Activated CD4-positive, alpha-beta T cell treated with anti-CD3 and anti-CD28 coated beads, Interleukin-10, Interleukin-2, amounts not matched to agents 100 ng/mL and 50 ng/mL, durations not matched to agents 16 hours and 8 hours (primary cell): ENCODE data around the gene RSU1.
"Not testable (repeated sequence)": the region's sequence is repeated elsewhere in the genome, so short reads cannot be mapped to it uniquely, and the experiment has no call there.

Source experiments
- DNase-seq: peaks from one replicate; pipeline ENCODE4 v3.0.0-alpha.2; 2020

Gene RSU1

DNA sequence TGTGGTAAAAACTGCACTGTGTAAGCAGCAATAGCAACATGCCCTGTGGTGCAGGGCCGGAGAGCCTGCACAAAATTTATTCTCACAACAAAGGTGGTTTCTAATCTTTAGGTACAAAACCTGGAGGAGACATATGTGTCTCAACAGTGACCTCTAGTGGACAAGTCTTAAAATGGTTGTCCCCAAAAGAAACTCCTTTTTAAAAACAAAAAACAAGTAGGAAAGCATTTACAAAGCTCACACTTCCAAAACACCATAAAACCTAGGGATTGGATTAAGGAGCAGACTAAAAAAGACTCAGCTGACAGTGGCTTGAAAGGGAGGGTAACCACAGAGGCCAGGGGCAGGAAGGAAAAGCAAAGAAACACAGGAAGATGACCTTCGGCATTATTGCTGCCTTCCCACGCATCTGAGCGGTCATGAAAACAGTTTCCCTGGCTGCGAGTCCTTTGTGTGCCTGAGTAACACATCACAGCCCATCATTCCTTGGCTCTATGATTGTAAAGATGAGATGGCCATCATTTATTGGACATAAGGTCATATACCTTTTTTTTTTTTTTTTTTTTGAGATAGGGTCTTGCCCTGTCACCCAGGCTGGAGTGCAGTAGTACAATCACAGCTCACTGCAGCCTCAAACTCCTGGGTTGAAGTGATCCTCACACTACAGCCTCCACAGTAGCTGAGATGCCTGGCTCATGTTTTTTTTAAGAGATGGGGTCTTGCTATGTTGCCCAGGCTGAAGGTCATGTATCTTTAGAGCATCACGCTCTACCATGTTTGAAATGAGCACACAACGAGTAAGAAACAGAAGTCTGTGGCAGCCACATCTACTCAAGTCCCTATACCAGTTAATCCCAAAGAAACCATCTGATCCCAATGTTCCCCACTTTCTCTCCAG, 39.5 kb downstream of the RSU1 start:
- DNase-seq = peak; percentile 60

DNA sequence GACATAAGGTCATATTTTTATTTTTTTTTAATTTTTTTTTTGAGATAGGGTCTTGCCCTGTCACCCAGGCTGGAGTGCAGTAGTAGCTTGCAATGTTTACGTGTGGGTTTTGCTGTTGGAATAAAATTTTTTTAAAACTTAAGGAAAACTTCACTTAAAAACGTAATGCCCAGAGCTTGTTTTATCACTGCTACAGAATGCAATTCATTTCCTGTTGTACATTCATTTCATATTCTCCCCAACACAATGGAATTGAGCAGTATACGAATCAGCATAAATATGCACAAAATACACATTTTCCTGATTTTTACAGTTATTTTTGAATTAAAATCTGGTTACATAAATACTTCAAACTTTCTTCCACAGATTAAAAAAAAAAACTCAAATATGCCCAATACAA, 40.3 kb downstream of the RSU1 start:
- DNase-seq = no peak

DNA sequence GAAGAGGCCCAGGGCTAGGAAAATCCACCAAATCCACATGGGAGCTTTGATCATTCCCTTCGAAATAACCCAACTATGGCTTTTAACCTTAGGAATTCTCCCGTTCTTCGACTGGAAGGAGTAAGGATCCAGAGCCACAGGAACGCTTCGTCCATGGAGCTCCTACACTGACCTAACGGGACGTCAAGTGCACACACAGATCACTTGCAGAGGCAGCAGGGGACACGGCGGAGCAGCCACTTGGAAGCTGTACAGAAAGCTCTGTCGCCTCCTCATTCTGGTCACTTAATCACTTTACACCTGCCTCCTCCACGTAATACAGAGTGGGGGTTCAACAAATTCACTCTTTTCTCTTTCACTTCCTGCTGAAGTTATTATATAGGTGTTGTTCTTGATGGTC, 43.9 kb downstream of the RSU1 start:
- no peak for DNase-seq

DNA sequence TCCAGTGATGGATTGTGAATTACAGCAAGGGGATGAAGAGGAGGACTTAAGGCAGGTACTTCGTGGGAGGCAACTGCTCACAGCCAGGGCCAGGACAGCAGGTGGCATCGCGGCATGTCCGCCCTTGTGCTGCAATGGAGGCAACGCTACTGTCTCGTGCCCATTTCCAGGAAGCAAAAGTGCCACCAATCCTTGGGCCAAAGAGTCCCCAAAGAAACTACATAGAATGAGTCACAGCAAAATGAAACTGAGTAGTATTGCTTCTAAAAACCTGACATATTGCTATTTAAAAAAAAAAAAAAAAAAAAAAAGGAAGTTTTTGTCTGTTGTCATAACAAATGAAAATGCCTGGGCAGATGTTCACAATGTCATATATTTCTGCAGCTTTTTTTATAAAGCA, 46.6 kb downstream of the RSU1 start:
- DNase-seq = peak; percentile 51

DNA sequence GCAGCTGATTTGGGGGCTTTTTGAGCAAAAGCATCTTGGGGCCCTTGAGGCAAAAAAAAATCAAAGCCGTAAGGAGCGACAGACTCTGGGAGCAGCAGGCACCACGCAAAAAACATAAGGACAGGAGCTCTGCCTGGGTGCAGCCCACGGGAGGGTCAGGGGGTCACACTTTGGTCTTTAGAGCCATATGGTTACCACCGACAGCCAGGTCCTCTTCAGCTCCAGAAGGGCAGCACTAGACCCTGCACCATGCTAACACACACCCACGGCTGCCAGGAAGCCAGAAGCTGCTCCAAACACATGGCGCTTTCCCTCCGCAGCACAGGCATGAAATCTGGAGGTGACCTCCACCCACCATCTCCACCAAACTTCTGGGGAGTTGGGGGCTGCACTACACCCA, 47.1 kb downstream of the RSU1 start:
- DNase-seq = no peak

DNA sequence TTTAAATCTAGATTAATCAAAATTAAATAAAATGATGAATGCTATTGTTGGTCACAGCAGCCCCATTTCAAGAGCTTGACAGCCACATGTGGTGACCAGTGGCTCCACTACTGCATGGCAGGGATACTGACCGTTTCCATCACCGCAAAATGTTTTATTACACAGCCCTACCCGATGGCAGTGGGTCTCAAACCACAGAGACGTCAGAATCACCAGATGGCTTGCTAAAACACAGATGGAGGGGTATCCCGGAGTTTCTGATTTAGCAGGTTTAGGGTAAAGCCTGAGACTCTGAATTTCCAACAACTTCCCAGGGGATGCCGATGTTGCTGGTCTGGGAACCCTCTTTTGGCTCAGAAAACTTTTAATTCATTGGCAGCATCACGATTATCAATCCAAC, 47.9 kb downstream of the RSU1 start:
- no peak for DNase-seq

DNA sequence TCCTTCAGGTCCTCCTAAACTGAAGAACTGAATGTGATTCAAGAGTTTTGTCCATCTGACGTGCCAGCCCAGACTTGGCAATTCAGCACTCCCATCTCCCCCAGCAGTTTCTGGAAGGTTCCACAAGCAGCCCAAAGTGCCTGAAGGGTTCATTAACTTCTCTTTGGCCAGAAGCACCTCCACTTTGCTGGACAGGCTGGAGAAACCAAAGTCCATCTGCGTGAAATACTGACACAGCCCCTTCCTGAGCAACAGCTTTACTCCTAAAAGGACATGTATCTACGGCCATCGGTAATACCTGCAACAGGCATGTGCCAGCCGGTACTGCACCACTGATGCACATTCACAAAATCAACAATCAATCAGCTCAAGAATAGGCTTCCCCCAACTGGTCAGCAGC, 48.5 kb downstream of the RSU1 start:
- no peak for DNase-seq

DNA sequence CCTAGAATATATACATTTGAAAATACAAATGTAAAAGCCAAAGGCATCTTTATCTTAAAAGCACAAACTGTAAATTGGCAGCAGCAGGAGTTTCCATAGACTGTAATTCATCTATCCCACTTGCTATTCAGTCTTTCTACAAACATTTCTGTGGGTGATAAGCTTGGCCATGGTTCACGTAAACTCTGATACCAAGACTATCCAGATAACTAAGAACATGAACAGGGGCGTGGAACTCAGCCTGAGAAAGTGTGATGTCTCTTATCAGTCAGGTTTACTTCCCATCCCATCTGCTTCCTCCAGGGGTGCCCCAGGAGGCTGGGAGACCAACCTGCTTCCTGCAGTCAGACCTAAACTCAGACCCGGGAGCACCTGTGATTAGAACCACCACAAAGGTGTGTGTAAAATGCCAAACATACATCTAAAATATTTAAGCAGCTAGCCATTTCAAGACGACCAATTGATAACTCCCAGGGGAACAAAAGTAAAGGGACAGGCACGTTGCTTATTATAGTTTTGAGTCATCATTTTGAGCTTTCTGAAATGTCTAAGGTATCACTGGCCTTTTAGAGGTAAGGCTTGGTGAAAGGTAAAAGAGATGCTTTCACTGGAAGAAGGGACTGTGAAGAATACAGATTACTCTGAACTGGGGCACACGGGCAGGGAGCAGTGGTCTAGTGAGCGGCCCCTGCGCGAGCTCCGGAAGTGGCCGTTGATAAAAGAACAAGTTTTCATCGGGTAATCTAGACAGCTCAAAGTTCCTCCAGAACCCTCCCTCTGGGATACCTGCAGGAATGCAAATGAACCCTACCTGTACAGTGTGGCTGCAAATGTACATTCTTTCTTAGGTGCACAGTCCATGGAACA, 51.5 kb downstream of the RSU1 start:
- peak; percentile 12 for DNase-seq

DNA sequence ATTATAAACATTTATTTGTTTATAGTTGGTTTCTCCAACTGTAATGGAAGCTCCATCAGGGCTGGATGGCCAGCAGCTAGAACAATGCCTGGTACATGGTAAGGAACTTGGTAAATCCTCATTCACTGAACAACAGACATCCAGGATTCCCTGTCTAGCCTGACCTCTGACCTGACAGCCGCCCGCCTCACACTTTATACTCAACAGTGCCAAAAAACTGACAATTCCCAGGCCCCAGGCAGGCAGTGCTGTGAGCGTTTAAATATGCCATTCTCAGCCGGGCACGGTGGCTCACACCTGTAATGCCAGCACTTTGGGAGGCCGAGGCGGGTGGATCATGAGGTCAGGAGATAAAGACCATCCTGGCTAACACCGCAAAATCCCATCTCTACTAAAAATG, 55.9 kb downstream of the RSU1 start:
- DNase-seq = no peak

DNA sequence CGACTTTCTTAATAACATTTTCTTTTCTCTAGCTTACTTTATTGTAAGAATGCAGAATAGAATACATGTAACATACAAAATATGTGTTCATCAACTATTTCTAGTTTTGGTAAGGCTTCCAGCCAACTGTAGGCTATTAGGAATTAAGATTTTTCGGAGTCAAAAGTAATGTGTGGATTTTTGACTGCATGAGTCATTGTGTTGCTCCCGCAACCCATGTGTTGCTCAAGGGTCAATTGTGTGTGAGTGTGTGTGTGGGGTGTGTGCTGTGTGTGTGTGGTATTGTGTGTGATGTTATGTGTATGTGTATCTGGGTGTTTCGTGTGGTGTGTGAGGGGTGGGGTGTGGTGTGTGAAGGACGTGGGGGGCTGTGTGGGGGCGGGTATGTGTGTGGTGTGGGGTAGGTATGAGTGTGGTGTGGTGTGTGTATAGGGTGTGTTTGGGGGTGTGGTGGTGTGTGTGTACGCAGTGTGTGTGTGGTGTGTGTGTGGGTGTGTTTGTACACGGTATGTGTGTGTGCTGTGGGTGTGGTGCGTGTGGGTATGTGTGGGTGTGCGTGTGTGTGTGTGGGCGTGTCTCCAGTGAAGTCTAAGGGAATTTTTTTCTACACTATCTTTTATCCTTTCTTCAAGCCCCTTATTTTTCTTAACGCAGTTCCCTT, 60.5 kb downstream of the RSU1 start:
- no peak for DNase-seq

DNA sequence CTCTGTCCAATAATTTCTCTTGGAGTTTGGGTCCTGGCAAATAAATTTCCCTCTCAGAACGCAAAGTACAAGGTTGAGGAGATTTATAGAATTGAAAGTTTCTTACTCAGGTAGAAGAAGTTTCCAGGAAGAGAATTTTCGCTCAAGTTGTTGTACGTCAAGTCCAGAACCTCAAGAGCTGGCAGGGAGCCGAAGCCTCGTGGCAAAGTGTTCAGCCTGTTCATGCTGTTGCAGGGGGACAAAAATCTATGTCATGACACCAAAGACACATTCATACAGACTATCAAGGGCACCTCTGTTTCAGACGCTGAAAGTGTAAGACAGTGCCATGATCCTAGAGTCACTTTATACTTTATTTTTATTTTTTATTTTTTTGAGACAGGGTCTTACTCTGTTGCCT, 62.5 kb downstream of the RSU1 start:
- DNase-seq = no peak

DNA sequence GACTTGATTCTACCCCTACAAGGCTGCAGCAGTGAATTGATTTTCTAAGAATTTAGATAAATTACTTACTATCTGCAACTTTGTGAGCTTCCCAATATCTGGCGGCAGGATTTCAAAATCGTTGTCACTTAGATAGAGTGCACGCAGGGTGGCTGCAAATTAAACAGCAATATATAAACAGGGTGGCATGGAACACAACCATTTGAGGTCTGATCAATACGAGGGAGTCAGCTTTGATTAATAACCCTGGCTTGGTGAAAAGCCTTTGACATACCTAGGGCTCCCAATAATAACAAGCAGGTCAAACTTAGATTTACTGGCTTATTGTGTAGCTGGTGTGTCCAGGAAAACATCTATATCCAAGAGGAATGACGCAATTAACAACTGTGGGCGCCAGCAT, 64.4 kb downstream of the RSU1 start:
- not testable (repeated sequence) for DNase-seq

DNA sequence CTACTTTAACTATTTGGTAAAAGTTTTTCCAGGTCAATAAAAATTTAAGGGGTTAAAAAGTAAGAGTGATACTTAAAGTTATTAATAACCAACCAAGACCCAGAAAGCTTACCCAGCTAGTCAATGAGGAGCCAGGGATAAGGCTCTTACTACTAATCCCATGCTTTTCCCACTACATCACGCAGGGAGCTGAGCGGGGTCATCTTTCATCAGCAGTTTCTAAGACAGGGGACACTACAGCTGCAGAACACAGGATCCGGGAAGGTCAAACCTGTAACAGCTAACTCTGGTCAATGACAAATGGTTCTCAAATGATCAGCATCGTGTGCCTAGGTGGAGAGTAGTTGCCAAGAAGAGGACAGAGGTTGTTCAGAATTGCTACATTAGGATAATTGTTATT, 65.1 kb downstream of the RSU1 start:
- DNase-seq = no peak

DNA sequence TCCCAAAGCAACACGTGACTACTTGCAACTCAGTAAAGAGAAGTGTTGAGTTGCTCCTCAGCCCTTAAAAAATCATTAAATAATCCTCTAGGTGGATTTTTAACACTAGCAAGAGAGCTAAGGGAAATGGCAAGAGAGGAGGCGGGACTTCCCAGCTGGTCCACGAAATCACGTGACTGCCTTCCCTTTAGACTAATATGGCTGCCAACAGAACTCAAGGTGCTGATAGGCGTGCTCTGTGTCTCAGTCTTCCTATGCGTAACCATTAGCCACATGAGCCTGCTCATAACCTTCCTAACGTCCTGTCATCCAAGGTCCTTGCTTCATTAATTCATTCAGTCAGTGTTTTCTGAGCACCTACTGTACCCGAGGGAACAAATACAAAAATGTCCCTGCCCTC, 66.0 kb downstream of the RSU1 start:
- no peak for DNase-seq

DNA sequence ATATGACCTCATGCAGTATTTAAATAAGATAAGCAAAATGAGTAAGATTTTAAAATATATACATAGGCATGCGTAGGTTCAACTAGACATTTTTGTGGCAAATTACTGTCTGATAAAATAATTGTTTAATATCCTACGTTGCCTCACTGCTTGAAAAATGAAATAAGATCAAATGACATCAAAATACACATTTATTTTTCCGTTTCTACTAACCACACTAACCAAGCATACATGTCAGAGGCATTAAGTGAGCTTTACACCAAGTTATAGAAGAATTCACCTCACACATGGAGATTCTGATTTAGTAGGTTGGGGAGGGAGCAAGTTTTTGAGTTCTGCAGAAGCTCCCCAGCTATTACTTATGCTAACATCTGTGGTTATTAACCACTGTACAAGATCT, 66.8 kb downstream of the RSU1 start:
- DNase-seq = no peak

DNA sequence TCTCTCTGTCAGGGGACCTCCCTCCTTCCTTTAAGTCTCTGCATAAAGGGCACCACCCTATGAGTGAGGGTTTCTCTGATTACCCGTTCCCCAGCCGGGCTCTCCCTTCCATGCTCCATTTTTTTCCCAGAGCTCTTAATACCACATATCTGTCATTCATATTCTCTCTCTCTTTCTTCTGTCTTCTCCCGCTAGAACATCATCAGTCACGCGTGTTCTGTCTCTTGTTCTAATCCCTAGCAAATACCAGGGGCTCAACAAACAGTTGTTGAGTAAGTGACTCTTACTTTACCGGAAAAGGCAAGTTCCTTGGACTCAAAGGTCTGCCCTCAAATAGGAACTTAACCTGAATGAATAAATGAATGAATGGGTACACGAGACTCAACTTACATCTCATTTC, 68.5 kb downstream of the RSU1 start:
- no peak for DNase-seq

DNA sequence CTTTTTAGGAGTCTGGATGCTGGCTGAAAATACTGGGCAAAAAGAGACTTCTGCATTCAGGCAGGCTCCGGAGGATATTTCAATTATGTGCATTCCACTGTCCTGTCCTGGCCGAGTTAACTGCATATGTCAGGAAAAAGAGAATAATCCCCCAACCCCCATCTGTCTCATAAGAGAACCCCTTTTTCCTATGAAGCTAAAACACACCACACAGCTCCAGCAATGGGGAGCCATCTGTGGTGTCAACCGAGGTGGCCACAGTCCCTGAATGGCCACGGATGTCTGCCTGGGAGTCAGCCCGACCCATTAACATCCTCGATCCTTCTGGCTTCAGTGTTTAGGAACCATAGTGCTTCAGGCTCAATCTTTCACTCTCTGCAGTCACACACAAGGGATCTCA, 70.4 kb downstream of the RSU1 start:
- DNase-seq = no peak

DNA sequence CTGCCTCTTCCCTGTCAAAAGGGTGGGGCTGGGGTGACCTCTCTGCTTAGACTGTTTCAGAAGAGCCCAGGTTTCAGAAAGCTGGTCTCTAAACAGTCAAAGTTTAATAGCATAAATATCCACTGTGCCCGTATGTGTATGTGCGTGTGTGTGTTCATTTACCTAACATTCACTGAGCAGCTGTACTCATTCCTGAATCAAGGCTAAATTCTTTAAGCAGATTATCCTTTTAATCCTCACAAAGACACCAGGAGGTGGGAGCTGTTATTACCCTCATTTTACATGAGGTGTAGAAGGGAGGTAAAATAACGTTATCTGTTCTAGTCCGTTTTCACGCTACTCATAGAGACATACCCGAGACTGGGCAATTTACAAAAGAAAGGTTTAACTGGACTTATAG, 72.2 kb downstream of the RSU1 start:
- DNase-seq = no peak

DNA sequence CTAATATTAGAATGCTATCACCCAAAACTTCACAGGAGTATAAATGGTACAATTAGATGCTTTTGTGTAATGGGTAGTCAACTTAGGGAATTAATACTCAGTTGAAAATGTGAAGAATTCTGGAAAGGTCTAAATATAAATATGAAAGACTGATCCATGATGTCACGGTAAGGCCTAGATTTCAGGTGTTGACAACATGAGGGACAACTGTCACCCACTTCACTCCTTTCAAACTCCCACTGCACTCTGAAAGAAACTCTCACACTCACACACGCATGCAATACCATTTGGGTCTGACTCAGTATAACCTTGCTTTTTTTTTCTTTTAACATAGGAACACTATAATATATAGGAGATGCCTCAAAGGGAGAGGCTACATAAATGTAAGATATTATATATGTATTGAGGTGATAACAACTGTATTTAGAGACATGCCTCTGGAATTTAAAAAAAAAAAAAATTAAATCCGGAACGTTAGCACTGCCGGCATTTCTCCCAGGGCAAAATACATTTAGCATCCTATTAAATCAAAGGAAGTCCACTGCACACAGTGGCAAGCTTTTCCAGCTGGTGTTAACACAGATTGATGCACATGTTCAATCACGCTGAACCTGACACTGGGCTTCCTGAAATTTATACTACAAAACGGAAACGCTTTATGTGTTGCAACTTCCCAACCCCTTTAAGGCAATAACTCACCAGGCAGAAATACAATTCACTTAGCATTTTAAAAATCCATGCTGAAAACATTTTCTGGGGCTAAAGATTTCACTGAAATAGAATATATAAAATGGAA, 74.9 kb downstream of the RSU1 start:
- DNase-seq = no peak

DNA sequence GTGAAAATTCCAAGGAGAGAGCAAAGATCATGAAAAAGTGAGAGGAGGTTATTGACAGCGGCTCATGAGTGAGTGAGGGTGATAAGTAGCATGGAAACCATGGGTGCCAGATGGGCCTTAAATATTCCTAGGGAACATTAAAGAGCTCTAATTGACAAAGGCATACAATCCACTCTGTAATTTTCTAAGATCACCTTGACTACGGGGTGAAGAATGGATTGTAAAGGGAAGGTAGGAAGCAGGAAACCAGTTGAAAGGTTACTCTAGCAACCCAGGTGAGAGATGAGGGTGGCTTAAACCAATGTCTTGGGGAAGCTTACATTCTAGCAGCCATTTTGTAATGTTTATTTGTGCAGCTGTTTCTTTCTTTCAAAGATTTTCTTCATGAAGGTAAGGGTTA, 75.7 kb downstream of the RSU1 start:
- DNase-seq = no peak

DNA sequence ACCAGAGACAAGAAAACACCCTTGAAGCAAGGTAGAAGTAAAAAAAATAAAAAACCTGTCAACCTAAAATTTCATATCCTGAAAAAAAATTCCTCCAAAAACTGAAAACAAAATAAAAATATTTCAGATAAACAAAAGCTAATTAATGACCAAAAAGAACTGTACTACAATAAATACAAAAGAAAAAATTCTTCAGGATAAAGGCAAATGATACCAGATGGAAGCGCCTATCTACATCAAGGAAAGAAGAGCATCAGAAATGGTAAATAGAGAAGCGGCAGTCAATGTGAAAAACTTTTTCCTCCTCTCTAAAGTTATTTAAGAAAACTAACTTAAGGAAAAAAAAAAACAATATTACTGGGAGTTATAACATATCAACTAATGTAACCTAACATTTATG, 79.8 kb downstream of the RSU1 start:
- DNase-seq = no peak

DNA sequence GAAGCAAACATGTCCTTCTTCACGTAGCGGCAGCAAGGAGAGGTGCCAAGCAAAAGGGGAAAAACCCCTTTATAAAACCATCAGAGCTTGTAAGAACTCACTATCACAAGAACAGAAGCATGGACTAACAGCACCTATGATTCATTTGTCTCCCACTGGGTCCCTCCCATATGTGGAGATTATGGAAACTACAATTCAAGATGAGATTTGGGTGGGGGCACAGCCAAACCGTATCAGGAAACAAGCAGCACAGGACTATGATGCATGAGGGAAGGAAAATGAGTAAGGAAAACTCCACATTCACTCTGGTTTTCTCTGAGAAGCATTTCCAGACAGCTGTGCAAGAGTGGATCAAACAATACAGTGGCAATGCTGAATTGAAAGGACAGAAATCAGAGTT, 81.6 kb downstream of the RSU1 start:
- DNase-seq = no peak

DNA sequence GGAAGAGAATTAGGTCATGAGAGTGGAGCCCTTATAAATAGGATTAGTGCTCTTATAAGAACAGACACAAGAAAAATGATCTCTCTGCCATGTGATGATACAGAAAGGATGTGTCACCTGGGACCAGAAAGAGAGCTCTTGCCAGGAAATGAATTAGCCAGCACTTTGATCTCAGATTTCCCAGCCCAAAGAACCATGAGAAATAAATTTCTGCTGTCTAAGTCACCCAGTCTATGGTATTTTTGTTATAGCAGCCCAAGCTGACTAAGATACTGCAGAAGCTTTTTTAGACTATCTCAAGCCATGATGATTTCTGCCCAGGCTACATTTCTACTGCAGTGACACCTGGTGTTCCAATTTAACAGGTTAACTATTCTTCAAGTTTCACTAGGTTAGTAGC, 84.8 kb downstream of the RSU1 start:
- DNase-seq = no peak
